KOPT-K1 (cell line): ENCODE data around the gene PHF2.

Source experiments
- H3K27ac ChIP-seq: fragments of 200-600 bp; sonication (generic); 2 replicates; pipeline ENCODE4 v1.5.1; 2016; ENCODE audit warnings: antibody characterized with exemption, mild to moderate bottlenecking, low read depth, low read length; ENCODE audit not compliant: poor library complexity, severe bottlenecking
- H3K36me3 ChIP-seq: fragments of 200-600 bp; sonication (generic); 2 replicates; pipeline ENCODE4 v1.5.1; 2017; ENCODE audit warnings: antibody characterized with exemption, mild to moderate bottlenecking, low read length, moderate library complexity; ENCODE audit not compliant: insufficient read depth
- H3K9me3 ChIP-seq: fragments of 200-600 bp; sonication (generic); 2 replicates; pipeline ENCODE4 v1.5.1; 2017; ENCODE audit warnings: antibody characterized with exemption, low read length, mild to moderate bottlenecking; ENCODE audit not compliant: insufficient read depth, poor library complexity, severe bottlenecking

The PHF2 gene

DNA sequence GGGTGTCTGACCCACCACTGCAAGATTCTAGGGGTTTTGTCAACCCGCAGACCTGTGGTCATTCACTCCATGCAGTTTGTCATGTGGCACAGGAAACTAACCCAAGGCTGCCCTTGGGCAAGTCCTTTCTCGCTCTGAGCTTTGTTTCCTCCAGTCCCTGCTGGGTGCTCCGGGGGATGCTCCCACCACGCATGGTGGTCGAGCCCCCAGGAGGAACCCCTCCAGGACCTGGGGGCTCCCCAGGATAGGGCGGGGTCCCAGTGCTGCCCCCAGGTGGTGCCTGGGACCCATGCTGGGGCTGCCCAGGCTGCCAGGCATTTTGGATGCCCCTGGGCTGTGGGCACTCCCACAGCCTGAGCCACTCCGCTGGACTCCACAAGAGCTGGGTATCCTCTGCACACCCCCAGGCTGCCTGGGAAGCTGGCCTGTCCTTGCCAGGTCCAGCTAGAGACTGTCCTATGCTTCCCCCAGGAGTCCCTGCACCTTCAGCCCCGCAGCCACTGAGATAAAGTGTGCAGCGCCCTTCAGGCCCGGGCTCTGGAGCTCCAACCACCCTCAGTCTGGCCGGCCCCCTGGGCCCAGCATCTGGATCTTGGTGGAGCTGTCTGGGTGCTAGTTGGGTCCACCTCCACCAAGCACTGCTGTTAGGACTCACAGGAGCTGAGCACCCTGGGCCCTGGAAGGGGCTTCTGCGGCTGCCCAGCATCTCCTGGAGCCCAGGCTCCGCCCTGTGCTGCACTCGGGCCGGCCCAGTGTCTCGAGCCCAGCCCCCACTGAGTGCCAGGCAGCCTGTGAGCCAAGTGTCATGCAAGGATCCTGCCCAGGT lies 104.3 kb downstream of the PHF2 start:
- H3K9me3 ChIP-seq, result no peaks in the 10 kb centered on the region

GRCh38 chr9:93681269-93682154 lies 105.1 kb downstream of the PHF2 start:
- peaks cover 18% of the 10 kb centered on the region; the same call in 1 of the 2 replicates for H3K36me3 ChIP-seq
- H3K9me3 ChIP-seq, result no peaks in the 10 kb centered on the region
- H3K27ac ChIP-seq, result no peak overlapping the region

More for the DNA sequence above, 104.3 kb downstream of the PHF2 start:
- Histone ChIP-seq H3K27ac (no peak overlapping the region), H3K36me3 (peaks cover 24% of the 10 kb centered on the region; the same call in 1 of the 2 replicates)

- Histone ChIP-seq H3K9me3 (no peaks in the 10 kb centered on the region), H3K27ac (no peak overlapping the region), H3K36me3 (peaks cover 10% of the 10 kb centered on the region; the same call in 1 of the 2 replicates)
Observed at GRCh38 chr9:93682155-93682968, 106.0 kb downstream of the PHF2 start.

- H3K9me3 ChIP-seq, result peaks cover 2% of the 10 kb centered on the region
- no peaks in the 10 kb centered on the region for H3K36me3 ChIP-seq
- H3K27ac ChIP-seq, result no peak overlapping the region
Observed at GRCh38 chr9:93683331-93684134, 107.1 kb downstream of the PHF2 start.

DNA sequence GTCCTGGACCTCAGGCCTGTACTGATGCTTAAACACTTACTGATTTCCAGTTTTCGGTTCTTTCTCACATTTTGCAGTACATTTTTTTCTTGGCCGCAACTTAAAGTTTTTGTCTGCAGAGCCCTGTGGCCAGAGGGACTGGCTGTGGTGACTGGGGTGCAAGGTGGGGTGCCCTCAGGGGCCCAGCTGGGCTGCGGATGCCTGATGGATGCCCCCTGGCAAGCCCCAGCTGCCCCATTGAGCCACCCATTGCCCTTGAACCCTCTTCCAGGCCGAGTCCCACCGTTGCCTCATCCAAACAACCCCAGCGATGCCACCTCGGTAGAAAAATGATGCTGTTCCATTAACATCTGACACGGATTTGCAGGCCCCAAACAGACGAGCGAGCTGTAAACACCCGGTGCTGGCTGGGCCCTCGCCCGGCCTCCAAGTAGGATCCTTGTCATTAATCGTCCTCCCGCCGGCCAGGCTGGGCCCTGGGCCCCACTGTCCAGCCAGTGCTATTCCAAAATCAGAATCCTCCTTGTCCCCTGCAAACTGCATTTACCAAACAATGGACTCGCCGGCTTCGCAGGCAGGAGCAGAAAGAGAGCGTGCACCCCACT lies 107.9 kb downstream of the PHF2 start:
- Histone ChIP-seq H3K9me3 (peaks cover 8% of the 10 kb centered on the region), H3K27ac (no peak overlapping the region)

GRCh38 chr9:93684806-93685543 lies 108.6 kb downstream of the PHF2 start:
- peaks cover 8% of the 10 kb centered on the region for H3K9me3 ChIP-seq
- H3K27ac ChIP-seq, result no peak overlapping the region
- H3K36me3 ChIP-seq, result no peaks in the 10 kb centered on the region

More for the DNA sequence above, 107.9 kb downstream of the PHF2 start:
- H3K36me3 ChIP-seq, result no peaks in the 10 kb centered on the region

- Histone ChIP-seq H3K36me3 (no peaks in the 10 kb centered on the region), H3K9me3 (peaks cover 15% of the 10 kb centered on the region), H3K27ac (no peak overlapping the region)
Observed at GRCh38 chr9:93686127-93686879, 109.9 kb downstream of the PHF2 start.

DNA sequence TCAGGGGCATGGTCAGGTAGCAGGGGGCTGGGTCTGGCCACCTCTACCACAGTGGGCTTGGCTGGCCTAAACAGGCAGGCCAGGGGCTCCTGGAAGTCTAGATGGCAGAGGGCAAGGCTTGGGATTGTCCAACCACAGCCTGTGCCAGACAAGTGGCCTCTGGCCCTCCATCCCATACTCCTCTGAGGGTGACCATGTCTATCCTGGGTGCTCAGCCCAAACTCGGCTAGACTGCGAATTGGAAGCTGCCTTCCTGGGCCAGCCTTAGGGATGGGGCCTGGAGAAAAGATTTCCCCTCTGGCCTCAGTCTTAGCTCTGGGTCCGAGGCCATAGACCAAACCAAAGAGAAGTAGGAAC lies 110.5 kb downstream of the PHF2 start:
- Histone ChIP-seq H3K36me3 (no peaks in the 10 kb centered on the region), H3K9me3 (peaks cover 15% of the 10 kb centered on the region), H3K27ac (no peak overlapping the region)

DNA sequence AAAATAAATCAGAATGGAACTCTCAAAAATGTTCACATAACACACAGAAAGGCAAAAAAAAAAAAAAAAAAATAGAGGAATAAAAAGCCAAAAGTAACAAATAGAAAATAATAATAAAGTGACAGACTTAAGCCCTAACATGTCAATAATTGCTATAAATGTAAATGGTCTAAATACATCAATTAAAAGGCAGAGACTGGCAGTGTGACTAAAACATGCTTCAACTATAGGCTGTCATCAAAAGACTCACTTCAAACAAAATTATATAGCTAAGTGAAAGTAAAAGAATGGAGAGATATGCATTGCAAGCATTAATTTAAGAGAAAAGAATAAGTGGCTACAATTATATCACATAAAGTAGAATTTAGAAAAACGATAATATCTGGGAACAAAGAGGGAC lies 114.2 kb downstream of the PHF2 start:
- Histone ChIP-seq H3K36me3 (no peaks in the 10 kb centered on the region), H3K9me3 (peaks cover 15% of the 10 kb centered on the region), H3K27ac (no peak overlapping the region)

GRCh38 chr9:93693129-93693528 lies 116.7 kb downstream of the PHF2 start:
- H3K27ac ChIP-seq, result no peak overlapping the region
- peaks cover 15% of the 10 kb centered on the region for H3K9me3 ChIP-seq
- H3K36me3 ChIP-seq, result no peaks in the 10 kb centered on the region

GRCh38 chr9:93697352-93698139 lies 121.2 kb downstream of the PHF2 start:
- no peak overlapping the region for H3K27ac ChIP-seq
- no peaks in the 10 kb centered on the region for H3K36me3 ChIP-seq
- H3K9me3 ChIP-seq, result no peaks in the 10 kb centered on the region

DNA sequence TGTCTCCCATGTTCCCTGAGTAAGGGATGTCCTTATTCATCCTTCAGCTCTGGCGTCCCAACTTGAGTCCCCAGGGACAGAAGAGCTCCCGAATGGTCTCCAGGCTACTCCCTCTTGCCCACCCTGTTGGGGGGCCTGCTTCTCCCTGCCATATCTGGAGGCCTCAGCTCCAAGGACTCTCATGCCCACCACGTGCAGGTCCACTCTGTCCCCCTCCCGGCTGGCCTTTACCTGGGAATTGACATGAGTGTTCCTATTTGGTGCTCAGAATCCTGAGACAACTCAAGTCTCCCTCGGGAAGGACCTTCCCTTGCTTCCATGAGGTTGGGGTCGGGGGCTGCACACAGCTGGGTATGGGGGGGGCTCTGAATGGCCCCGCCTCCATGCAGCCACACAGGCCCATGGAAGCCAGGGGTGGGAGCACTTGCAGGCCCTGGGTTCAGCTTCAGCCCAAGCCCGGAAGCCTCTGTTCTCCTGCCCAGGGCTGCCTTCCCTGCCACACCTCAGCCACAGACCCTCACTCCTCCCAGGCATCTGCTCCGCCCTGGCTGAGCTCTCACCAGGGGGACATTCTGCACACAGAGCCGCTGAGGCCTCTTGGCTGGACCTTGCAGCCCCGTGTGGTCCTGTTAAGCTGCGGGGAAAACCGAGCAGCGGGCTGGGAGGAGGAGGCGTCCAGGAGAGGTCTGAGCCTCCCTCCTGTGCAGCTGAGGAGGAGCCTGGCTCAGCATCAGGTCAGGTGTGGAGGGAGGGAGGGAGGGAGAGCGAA lies 121.9 kb downstream of the PHF2 start:
- Histone ChIP-seq H3K9me3 (no peaks in the 10 kb centered on the region), H3K36me3 (no peaks in the 10 kb centered on the region), H3K27ac (no peak overlapping the region)
